HG02943 (cell line): ENCODE data around the gene HS3ST3A1.
"Not testable (repeated sequence)": the region's sequence is repeated elsewhere in the genome, so short reads cannot be mapped to it uniquely, and the experiment has no call there.

Experiments
- ATAC-seq: cut with Tn5 transposase; IDR thresholded peaks from one replicate; pipeline ENCODE4 v1.9.1; 2021; ENCODE audit warnings: mild to moderate bottlenecking, low read depth, moderate library complexity; ENCODE audit not compliant: unreplicated experiment

Gene HS3ST3A1

GRCh38 chr17:13576661-13577526, 24.8 kb downstream of the HS3ST3A1 start:
- ATAC-seq: no peak

DNA sequence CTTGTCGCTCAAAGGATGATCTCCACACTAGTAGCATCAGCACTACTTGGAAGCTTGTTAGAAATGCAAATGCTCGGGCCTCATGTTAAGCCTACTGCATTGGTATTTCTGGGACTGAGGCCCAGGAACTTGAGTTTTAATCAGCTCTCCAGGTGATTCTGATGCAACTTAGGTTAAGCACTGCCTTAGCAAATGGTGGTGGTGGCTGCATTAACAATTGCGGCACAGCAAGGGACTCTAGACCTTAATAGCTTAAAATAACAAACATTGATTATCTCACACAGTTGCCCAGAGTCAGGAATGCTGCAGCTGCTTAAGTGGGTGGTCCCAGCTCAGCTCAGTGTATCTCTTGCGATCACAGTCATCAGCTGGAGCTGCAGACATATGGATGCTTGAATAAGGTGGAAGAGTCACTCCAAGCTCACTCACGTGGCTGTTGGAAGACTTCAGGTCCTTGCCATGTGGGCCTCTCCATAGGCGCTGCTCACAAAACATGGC, 25.8 kb downstream of the HS3ST3A1 start:
- no peak for ATAC-seq

GRCh38 chr17:13575466-13575865, 26.3 kb downstream of the HS3ST3A1 start:
- no peak for ATAC-seq

- no peak for ATAC-seq
Observed at GRCh38 chr17:13572581-13572980, 29.1 kb downstream of the HS3ST3A1 start.

- no peak for ATAC-seq
Observed at GRCh38 chr17:13569398-13570123, 32.2 kb downstream of the HS3ST3A1 start.

DNA sequence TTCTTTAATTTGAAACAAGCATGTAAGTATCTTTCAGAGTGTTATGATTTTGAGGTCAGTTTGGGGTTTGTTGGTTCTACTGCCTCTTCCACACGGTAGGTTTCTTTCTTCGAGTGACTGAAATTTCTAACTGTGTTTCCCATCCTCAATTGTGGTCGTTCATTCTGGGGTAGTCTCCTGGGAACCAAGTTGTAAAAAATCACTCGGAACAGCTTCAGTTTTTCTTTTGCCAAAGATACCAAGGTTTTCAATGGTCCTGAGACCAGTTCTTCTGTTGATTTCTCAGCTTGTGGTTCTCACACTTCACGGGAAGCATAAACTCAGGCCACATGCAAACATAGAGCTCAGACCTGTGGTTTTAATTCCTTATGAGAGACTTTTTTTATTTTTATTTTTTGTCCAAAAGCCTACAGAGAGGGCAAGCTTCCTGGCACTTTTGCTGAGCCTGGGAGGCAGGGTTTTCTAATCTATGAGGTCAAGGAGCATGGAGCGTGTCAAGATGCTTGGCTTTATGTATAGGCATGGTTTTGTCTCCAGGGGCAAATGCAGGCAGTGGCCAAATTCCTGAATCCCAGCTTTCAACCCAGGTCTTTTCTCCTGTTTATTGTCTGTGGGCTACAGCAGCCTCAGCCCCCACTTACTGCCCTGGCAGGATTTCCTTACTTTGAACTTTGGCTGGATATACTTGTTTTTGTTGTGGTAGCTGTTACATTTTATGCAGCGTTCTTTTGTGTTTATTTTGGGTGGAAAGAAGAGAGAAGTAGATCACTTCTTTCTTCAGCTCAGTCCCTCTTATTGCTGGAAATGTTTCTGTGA, 32.9 kb downstream of the HS3ST3A1 start:
- no peak for ATAC-seq

DNA sequence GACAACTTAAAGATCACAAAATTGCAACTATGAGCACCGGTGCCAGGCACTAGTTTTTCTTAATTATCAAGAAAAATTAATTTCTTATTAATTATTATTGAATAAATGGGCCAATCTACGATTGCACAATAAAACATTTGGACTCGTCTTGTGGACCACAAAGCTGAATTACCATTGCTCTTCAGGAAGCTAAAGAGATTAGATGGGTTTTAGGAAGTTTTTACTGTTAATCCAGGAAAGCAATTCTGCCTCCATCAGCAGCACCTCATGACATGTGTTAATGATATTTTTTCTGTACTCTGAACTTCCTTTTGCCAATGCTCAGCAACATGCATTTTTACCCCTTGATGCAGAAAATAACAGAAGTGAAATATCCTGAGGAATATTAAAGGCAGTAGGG, 37.9 kb downstream of the HS3ST3A1 start:
- ATAC-seq: no peak

DNA sequence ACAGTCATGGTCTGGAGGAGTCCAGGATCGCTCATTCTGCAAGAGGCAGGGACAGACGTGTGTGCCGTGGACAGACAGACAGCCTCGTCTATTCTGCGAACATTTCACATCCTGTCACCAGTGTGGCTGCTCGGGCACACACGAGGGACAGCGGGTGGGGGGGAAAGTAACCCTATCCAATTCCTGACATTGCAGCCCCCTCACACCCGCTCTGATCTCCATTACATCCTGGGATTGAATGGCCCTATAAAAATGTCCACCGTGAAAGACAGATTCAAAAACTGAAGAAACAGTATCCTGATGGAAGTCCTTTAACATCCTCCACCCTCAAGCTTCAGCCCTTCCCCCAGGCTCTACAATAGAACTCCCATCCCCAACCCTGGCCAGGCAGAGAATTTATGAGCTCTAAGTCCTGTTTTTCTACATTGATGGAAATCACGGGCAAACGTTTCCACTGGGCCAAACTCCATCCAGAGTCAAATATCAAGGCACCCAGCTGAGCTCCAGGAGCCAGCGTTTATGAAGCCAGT, 39.4 kb downstream of the HS3ST3A1 start:
- ATAC-seq: no peak

DNA sequence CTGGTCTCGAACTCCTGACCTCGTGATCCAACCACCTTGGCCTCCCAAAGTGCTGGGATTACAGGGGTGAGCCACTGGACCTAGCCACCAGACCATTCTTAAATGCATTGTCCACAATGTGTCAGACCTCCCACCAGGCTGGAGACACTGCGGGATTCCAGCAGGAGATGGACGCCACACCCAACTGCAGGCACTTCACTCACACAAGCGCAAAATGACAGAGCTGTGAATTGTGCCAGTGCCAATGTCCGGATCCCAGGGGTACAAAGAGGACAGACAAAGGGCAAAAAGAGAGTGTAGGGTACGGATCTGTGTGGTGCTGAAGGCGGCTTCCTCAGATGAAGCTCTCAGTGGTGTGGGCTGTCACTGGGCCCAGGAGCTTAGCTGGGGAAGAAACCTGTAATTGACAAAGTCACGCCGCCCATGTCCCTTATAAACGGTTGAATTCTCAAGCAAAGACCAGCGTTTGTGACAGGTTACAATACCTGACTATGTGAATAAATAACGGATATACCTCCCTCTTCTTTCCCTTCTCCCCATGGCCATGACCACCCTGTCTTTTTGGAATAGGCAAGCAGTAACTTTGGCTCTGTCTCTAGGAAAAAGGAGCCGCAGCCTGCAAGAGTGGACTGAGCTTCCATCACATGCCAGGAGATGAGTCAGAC, 40.0 kb downstream of the HS3ST3A1 start:
- ATAC-seq: no peak

GRCh38 chr17:13560935-13561334, 40.8 kb downstream of the HS3ST3A1 start:
- no peak for ATAC-seq

DNA sequence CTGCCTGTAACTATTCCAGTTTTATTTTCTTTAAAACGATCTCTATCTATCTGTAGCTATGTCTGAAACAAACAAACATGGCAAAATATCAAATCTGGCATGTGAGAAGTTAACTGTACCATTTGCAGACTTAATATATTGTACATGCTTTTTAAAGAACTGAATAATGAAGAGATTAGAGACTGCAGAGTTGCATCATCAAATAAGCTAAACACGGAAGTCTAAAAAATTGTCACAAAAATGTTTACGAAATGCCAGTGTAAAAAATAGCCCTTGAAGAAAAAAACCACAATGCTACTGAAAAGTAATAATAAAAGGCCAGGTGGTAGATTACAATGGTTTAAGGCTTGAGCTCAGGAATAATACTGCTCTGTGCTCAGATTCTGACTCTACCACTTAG, 43.1 kb downstream of the HS3ST3A1 start:
- ATAC-seq: no peak

- ATAC-seq: no peak
Observed at GRCh38 chr17:13557077-13557476, 44.7 kb downstream of the HS3ST3A1 start.

- no peak for ATAC-seq
Observed at GRCh38 chr17:13554231-13554630, 47.5 kb downstream of the HS3ST3A1 start.

DNA sequence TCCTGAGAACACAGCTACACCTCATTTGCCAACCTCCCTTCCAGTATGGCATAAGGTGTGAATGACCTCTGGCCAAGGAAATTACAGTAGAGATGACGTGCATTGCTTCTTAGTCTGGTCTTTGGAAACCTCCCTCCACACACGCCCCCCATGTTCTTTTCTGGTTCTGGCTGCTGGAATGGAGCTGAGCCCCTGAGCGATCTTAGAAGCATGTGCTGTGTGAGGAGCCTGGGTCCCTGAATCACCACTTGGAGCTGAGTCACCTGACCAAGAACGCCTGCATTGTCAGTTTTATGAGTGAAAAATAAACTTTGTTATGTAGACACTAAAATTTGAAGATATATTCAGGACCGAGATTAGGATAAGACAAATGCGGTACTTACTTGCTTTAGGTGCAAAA, 51.4 kb downstream of the HS3ST3A1 start:
- no peak for ATAC-seq

DNA sequence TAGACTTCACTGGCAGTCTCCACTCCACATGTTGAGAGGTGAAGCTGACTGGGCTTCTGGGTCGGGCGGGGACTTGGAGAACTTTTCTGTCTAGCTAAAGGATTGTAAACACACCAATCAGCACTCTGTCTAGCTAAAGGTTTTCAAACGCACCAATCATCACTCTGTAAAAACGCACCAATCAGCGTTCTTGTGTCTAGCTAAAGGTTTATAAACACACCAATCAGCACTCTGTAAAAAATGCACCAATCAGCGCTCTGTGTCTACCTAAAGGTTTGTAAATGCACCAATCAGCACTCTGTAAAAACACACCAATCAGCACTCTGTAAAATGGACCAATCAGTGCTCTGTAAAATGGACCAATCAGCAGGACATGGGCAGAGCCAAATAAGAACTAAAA, 53.2 kb downstream of the HS3ST3A1 start:
- not testable (repeated sequence) for ATAC-seq

DNA sequence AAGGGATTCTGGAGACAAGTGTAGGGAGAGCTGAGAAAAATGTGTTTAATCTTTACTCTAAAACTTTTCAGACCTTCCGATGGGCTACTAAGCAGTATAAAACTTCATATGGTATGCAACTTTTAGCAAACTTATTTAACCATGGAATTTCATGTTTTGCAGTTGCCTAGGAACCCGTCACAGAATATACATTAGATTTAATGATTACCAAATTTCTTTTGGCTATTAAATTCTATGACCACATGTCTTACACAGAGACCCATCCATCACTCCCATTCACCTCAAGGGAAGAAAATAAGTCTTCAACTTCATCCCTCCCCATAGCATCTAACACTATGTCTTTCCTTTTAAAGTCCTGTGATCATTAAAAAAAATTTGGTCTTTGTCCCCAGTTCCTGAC, 54.9 kb downstream of the HS3ST3A1 start:
- no peak for ATAC-seq

DNA sequence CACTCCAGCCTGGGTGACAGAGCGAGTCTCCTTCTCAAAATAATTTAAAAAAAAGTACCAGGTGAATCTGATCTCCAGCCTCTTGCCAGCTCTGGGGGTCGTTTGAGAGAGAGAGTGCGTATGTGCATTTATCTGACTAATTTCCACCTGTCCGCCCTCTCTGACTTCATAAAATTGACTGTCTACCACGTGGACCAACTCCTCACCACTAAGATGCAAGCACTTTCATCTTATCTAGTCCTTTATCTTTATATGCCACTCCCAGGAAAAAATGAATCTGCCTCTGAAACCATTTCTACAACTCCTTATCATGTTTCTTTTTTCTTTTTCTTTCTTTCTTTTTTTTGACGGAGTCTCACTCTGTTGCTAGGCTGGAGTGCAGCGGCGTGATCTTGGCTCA, 55.8 kb downstream of the HS3ST3A1 start:
- no peak for ATAC-seq

- ATAC-seq: no peak
Observed at GRCh38 chr17:13544765-13545164, 57.0 kb downstream of the HS3ST3A1 start.

- ATAC-seq: no peak
Observed at GRCh38 chr17:13544292-13544691, 57.4 kb downstream of the HS3ST3A1 start.

GRCh38 chr17:13542636-13543035, 59.1 kb downstream of the HS3ST3A1 start:
- no peak for ATAC-seq
